OCI-LY3 (cell line): ENCODE results near the gene BBX.

Experiments
- H2AFZ ChIP-seq: fragments of 200-600, 300-600 bp; shearing (Covaris generic); 2 replicates; pipeline ENCODE4 v1.6.0; 2014; ENCODE audit warnings: antibody characterized with exemption, low read depth, low read length
- H3K27ac ChIP-seq: fragments of 200-600, 300-600 bp; sonication (generic); 2 replicates; pipeline ENCODE4 v1.5.1; 2014; ENCODE audit warnings: mild to moderate bottlenecking, low read length, moderate library complexity, mixed read lengths
- H3K27me3 ChIP-seq: fragments of 200-600, 300-600 bp; sonication (generic); 2 replicates; pipeline ENCODE4 v1.6.1; 2014; ENCODE audit warnings: low read depth, low read length, mixed read lengths
- H3K36me3 ChIP-seq: fragments of 200-600, 300-600 bp; sonication (generic); replicated peaks from 2 replicates; pipeline ENCODE3; 2014; ENCODE audit warnings: low read depth, low read length, mixed read lengths
- H3K4me1 ChIP-seq: fragments of 300-600, 200-600 bp; sonication (generic); 2 replicates; pipeline ENCODE4 v1.6.1; 2014; ENCODE audit warnings: low read length, mixed read lengths
- H3K4me2 ChIP-seq: fragments of 200-600, 300-600 bp; sonication (generic); 2 replicates; pipeline ENCODE4 v1.6.1; 2014; ENCODE audit warnings: low read length, mixed read lengths
- H3K4me3 ChIP-seq: fragments of 300-600, 200-600 bp; sonication (generic); 2 replicates; pipeline ENCODE4 v1.5.1; 2014; ENCODE audit warnings: antibody characterized with exemption, mild to moderate bottlenecking, low read length, moderate library complexity
- H3K79me2 ChIP-seq: fragments of 300-600, 200-600 bp; shearing (Covaris generic); 2 replicates; pipeline ENCODE4 v1.6.1; 2014; ENCODE audit warnings: mild to moderate bottlenecking, low read length, mixed read lengths
- H3K9ac ChIP-seq: fragments of 300-600, 200-600 bp; shearing (Covaris generic); 2 replicates; pipeline ENCODE4 v1.6.0; 2014; ENCODE audit warnings: mild to moderate bottlenecking, low read length, moderate library complexity
- H3K9me3 ChIP-seq: fragments of 200-600, 300-600 bp; shearing (Covaris generic); 2 replicates; pipeline ENCODE4 v1.6.1; 2014; ENCODE audit warnings: low read length, mixed read lengths; ENCODE audit not compliant: insufficient read depth
- H4K20me1 ChIP-seq: fragments of 200-600, 300-600 bp; sonication (generic); 2 replicates; pipeline ENCODE4 v1.6.1; 2016; ENCODE audit warnings: low read length, mixed read lengths; ENCODE audit not compliant: insufficient read depth
- EZH2phosphoT487 ChIP-seq: fragments of 200-600 bp; shearing (Covaris generic); IDR thresholded peaks from 2 replicates; pipeline ENCODE4 v1.6.1; 2018; ENCODE audit warnings: antibody characterized with exemption, mixed run types, low read depth
- TF ChIP-seq, protein P1 (sequence below): fragments of 200-600, 300-600 bp; sonication (generic); IDR thresholded peaks from 2 replicates; pipeline ENCODE4 v1.5.1; 2014; ENCODE audit warnings: antibody characterized with exemption, low read length, low read depth

The BBX gene

DNA sequence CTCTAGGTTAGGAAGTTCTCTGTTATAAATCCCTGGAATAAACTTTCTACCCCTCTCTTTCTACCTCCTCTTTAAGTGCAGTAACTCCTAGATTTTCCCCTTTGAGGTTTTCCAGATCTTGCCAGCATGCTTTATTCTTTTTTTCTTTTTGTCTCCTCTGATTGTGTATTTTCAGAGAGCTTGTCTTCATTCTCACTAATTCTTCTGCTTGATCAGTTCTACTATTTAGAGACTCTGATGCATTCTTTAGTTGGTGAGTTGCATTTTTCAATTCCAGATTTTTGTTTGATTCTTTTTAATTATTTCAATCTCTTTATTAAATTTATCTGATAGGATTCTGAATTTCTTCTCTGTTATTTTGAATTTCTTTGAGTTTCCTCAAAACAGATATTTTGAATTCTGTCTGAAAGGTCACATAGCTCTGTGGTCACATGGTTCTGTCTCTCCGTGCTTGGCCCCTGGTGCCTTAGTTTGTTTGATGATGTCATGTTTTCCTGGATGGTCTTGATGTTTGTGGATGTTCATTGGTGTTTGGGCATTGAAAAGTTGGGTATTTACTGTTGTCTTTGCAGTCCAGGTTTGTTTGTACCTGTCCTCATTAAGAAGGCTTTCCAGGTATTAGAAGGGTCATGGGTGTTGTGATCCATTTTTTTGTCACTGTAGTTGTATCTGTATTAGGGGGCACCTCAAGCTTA, 89.2 kb downstream of the BBX start:
- Histone ChIP-seq H3K79me2 (peaks cover 3% of the 10 kb centered on the region), H3K36me3 (peaks cover 17% of the 10 kb centered on the region), H2AFZ (no peak overlapping the region), H4K20me1 (no peaks in the 10 kb centered on the region; the same call in 1 of the 2 replicates), H3K9ac (no peak overlapping the region), H3K4me3 (no peak overlapping the region), H3K4me2 (no peak overlapping the region), H3K4me1 (no peaks in the 10 kb centered on the region), H3K9me3 (peaks cover 3% of the 10 kb centered on the region; the same call in 1 of the 2 replicates), H3K27ac (no peak overlapping the region), H3K27me3 (no peaks in the 10 kb centered on the region)
- no peak for TF ChIP-seq EZH2phosphoT487
- TF ChIP-seq, protein P1, sequence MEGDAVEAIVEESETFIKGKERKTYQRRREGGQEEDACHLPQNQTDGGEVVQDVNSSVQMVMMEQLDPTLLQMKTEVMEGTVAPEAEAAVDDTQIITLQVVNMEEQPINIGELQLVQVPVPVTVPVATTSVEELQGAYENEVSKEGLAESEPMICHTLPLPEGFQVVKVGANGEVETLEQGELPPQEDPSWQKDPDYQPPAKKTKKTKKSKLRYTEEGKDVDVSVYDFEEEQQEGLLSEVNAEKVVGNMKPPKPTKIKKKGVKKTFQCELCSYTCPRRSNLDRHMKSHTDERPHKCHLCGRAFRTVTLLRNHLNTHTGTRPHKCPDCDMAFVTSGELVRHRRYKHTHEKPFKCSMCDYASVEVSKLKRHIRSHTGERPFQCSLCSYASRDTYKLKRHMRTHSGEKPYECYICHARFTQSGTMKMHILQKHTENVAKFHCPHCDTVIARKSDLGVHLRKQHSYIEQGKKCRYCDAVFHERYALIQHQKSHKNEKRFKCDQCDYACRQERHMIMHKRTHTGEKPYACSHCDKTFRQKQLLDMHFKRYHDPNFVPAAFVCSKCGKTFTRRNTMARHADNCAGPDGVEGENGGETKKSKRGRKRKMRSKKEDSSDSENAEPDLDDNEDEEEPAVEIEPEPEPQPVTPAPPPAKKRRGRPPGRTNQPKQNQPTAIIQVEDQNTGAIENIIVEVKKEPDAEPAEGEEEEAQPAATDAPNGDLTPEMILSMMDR, result no peak

DNA sequence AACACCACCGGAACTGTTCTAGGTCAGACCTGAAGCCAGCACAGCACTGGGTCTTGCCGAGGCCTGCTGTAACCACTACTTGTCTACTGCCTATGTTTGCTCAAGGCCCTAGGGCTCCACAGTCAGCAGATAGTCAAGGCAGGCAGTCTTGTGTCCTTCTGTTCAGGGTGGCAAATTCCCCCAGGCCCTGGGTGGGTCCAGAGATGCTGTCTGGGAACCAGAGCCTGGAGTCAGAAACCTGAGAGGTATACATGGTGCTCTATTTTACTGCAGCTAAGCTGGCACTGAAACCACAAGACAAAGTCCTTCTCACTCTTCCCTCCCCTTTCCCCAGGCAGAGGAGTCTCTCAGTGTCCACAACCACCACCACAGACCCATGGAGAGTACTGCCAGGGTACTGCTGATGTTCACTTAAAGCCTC, 89.9 kb downstream of the BBX start:
- TF ChIP-seq EZH2phosphoT487, result no peak
- TF ChIP-seq, protein P1, result no peak
- H3K27me3 ChIP-seq, result no peaks in the 10 kb centered on the region

DNA sequence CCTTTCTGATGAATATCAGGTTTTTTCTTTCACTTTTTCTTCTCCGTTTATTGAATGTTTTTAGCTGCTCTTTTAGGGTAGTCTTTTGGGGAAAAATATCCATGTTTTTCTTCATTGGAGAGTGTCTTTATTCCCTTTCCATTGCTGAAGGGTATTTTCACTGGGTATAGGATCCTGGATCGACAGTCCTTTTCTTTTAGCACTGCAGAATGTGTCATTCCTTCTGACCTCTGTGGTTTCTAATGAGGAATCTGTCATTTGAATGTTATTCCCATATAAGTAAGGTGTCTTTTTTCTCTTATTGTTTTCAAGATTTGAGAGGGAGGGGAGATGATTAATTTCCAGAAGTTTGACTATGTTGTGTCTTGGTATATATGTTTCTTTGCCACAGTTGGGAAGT, 96.8 kb downstream of the BBX start:
- H3K4me1 ChIP-seq, result peaks cover 20% of the 10 kb centered on the region
- H3K9ac ChIP-seq, result no peak overlapping the region
- peaks cover 4% of the 10 kb centered on the region; the same call in 1 of the 2 replicates for H4K20me1 ChIP-seq
- peak overlapping the region; percentile 56 for H3K4me2 ChIP-seq
- TF ChIP-seq EZH2phosphoT487, result no peak
- TF ChIP-seq, protein P1, result no peak
- H3K36me3 ChIP-seq, result no peaks in the 10 kb centered on the region
- H2AFZ ChIP-seq, result no peak overlapping the region
- H3K9me3 ChIP-seq, result no peaks in the 10 kb centered on the region
- H3K79me2 ChIP-seq, result peaks cover 24% of the 10 kb centered on the region
- H3K4me3 ChIP-seq, result peak overlapping the region; percentile 38
- H3K27me3 ChIP-seq, result no peaks in the 10 kb centered on the region
- H3K27ac ChIP-seq, result no peak overlapping the region

More for the DNA sequence above, 89.9 kb downstream of the BBX start:
- H4K20me1 ChIP-seq, result no peaks in the 10 kb centered on the region
- no peak overlapping the region for H3K27ac ChIP-seq
- peaks cover 3% of the 10 kb centered on the region; the same call in 1 of the 2 replicates for H3K9me3 ChIP-seq
- peaks cover 3% of the 10 kb centered on the region for H3K79me2 ChIP-seq
- no peak overlapping the region for H2AFZ ChIP-seq
- H3K4me1 ChIP-seq, result no peaks in the 10 kb centered on the region
- H3K4me2 ChIP-seq, result no peak overlapping the region
- H3K36me3 ChIP-seq, result peaks cover 17% of the 10 kb centered on the region
- no peak overlapping the region for H3K4me3 ChIP-seq
- H3K9ac ChIP-seq, result no peak overlapping the region

DNA sequence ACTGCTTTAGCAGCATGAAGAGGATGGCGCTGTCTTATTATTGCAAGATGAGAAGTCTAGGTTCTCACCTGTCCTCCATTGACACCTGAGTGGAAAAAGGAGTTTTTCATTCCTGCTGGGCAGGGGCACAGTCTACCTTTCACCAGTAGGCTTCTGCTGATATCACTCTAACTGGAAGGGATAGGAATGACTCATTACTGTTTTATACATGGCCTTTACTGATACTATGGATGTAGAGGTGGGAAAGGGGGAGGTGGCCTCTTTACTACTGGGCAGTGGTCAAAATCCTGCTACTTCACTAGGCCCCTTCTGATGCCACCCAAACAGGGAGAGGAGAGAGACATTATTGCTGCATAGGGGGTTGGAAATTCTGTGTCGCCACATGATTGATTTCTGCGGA, 97.8 kb downstream of the BBX start:
- Histone ChIP-seq H3K27ac (no peak overlapping the region), H3K9ac (no peak overlapping the region), H3K4me2 (no peak overlapping the region), H3K36me3 (no peaks in the 10 kb centered on the region), H3K79me2 (peaks cover 24% of the 10 kb centered on the region), H2AFZ (no peak overlapping the region), H3K27me3 (no peaks in the 10 kb centered on the region), H3K9me3 (no peaks in the 10 kb centered on the region), H3K4me1 (peaks cover 20% of the 10 kb centered on the region), H4K20me1 (peaks cover 4% of the 10 kb centered on the region; the same call in 1 of the 2 replicates), H3K4me3 (no peak overlapping the region)
- TF ChIP-seq EZH2phosphoT487, result no peak
- TF ChIP-seq, protein P1, result no peak
